Transverse colon (tissue), 4 donors: Measurements from ENCODE around the gene GPR39. TPM values are rescaled to one million over a fixed set of nuclear protein-coding genes. Genes with fewer than 3 reads are reported as not detected.

Experiments
- DNase-seq: peaks from one replicate; pipeline ENCODE4 v3.0.0-alpha.2; 2019
- H3K27ac ChIP-seq, 4 donors: fragments of 200-600 bp; sonication (generic); 2 replicates each; pipeline ENCODE4 v1.5.1; 2016 to 2018; ENCODE audit warnings: inconsistent platforms in 4 of 4
- H3K27me3 ChIP-seq: fragments of 200-600 bp; sonication (generic); 2 replicates; pipeline ENCODE4 v1.5.1; 2017; ENCODE audit warnings: inconsistent platforms
- H3K36me3 ChIP-seq, 4 donors: fragments of 200-600 bp; sonication (generic); 2 replicates each; pipeline ENCODE4 v1.5.1; 2017 to 2019; ENCODE audit warnings: inconsistent platforms in 4 of 4
- H3K4me1 ChIP-seq, 4 donors: fragments of 200-600 bp; sonication (generic); 2 replicates each; pipeline ENCODE4 v1.5.1; 2017 to 2020; ENCODE audit warnings: inconsistent platforms in 4 of 4
- H3K4me3 ChIP-seq, 4 donors: fragments of 200-600 bp; sonication (generic); 1 replicate in 1 of 4; 2 replicates in 3 of 4; pipeline versions ENCODE4 v1.5.1 to v1.6.1; 2017 to 2019; ENCODE audit warnings: inconsistent platforms in 4 of 4
- H3K9me3 ChIP-seq, 2 donors: fragments of 200-600 bp; sonication (generic); 2 replicates each; pipeline ENCODE4 v1.5.1; 2017 to 2019; ENCODE audit warnings: inconsistent platforms in 2 of 2
- CTCF ChIP-seq, 5 experiments: fragments of 200-600 bp in 3 of 5; fragments of 450-650 bp in 2 of 5; sonication (generic) in 3 of 5; IDR thresholded peaks; 1 replicate in 2 of 5; 2 replicates in 3 of 5; pipeline ENCODE4 v1.5.1; 2016 to 2017; ENCODE audit warnings: antibody characterized with exemption in 5 of 5, inconsistent platforms in 3 of 5, mild to moderate bottlenecking in 2 of 5, moderate library complexity in 1 of 5
- EP300 ChIP-seq: sonication (generic); formaldehyde crosslinking; IDR thresholded peaks from one replicate; pipeline ENCODE4 v1.6.1; 2017; ENCODE audit warnings: antibody characterized with exemption, low read depth
- POLR2A ChIP-seq: fragments of 450-650 bp; IDR thresholded peaks from one replicate; pipeline ENCODE4 v1.6.1; 2016; ENCODE audit warnings: antibody characterized with exemption, mild to moderate bottlenecking, moderate library complexity
- POLR2AphosphoS5 ChIP-seq, 3 donors: sonication (generic); formaldehyde crosslinking; IDR thresholded peaks; one replicate each; pipeline ENCODE4 v1.6.1; 2016; ENCODE audit warnings: antibody characterized with exemption in 3 of 3
- whole genome bisulfite sequencing, 2 donors: methylation state at CpG; one replicate each; pipeline ENCODE4 v1.1.5; 2018; ENCODE audit warnings: low coverage in 1 of 2; 5-methylcytosine and 5-hydroxymethylcytosine counted together
- in situ Hi-C, 4 donors: fragments of 200-750 bp; cut with MboI; loops; one replicate each; pipeline versions ENCODE4 v1.15.0 to v1.15.1; 2017; ENCODE audit warnings: low sequenced_read_pairs in 3 of 4, low pct_ligation_motif_present in 1 of 4, low pct_unique_long_range_greater_than_20kb in 1 of 4
- intact Hi-C: fragments of 100-400 bp; cut with DNase I; formaldehyde crosslinking; loops from one replicate; pipeline ENCODE4 v1.15.1; 2023; ENCODE audit warnings: low total_unique reads
- total RNA-seq, 4 donors: library from RNA; depleted of rRNA; stranded (reverse); fragments of >200 nt; gene quantifications; one replicate each; pipeline ENCODE4 v1.1.0, GENCODE V29; 2016

The GPR39 gene
- total RNA-seq, 4 donors from 2014 or later: 26.3 to 85.3 (median 39.6) TPM

- DNase-seq: no peak
- 93 to 100% methylated on average over 1 to 2 of the region's 2 CpGs for WGBS, 2 donors
- in situ Hi-C loops: no loop called here
- TF ChIP-seq POLR2A (no peak), POLR2AphosphoS5 (IDR thresholded peaks at IDR 0.05) (no peak), EP300 (no peak), CTCF (IDR thresholded peaks at IDR 0.05) (no peak)
- Histone ChIP-seq H3K27ac (no peak overlapping the region), H3K4me3 (no peak overlapping the region), H3K36me3 (no peaks in the 10 kb centered on the region), H3K27me3 (no peaks in the 10 kb centered on the region), H3K9me3 (no peaks in the 10 kb centered on the region), H3K4me1 (no peaks in the 10 kb centered on the region)
- intact Hi-C loops: no loop called here
Observed at GRCh38 chr2:132564065-132564464, 147.5 kb downstream of the GPR39 start.

- in situ Hi-C loops: no loop called here
- Histone ChIP-seq H3K36me3 (no peaks in the 10 kb centered on the region), H3K4me3 (no peak overlapping the region), H3K27ac (no peak overlapping the region), H3K4me1 (no peaks in the 10 kb centered on the region), H3K9me3 (no peaks in the 10 kb centered on the region), H3K27me3 (no peaks in the 10 kb centered on the region)
- 92 to 93% methylated on average over 3 to 6 of the region's 6 CpGs for WGBS, 2 donors
- DNase-seq: no peak
- intact Hi-C loops: no loop called here
- no peak for TF ChIP-seq POLR2AphosphoS5 (IDR thresholded peaks at IDR 0.05)
- no peak for TF ChIP-seq POLR2A
- no peak for TF ChIP-seq CTCF (IDR thresholded peaks at IDR 0.05)
- TF ChIP-seq EP300: no peak
Observed at GRCh38 chr2:132566379-132566778, 149.8 kb downstream of the GPR39 start.

- no peak for DNase-seq
- 89 to 90% methylated on average over 5 of the region's 5 CpGs for WGBS, 2 donors
- Histone ChIP-seq H3K27ac (no peak overlapping the region), H3K36me3 (no peaks in the 10 kb centered on the region), H3K4me3 (no peak overlapping the region), H3K4me1 (no peaks in the 10 kb centered on the region), H3K9me3 (no peaks in the 10 kb centered on the region), H3K27me3 (no peaks in the 10 kb centered on the region)
- no peak for TF ChIP-seq EP300
- TF ChIP-seq CTCF (IDR thresholded peaks at IDR 0.05): no peak
- TF ChIP-seq POLR2A: no peak
- no peak for TF ChIP-seq POLR2AphosphoS5 (IDR thresholded peaks at IDR 0.05)
- in situ Hi-C loops: no loop called here
- intact Hi-C loops: no loop called here
Observed at GRCh38 chr2:132567682-132568081, 151.1 kb downstream of the GPR39 start.

- 88 to 100% methylated on average over 2 to 3 of the region's 3 CpGs for WGBS, 2 donors
- H3K4me3 ChIP-seq: no peak overlapping the region
- H3K27ac ChIP-seq: no peak overlapping the region
- DNase-seq: no peak
- H3K9me3 ChIP-seq: no peaks in the 10 kb centered on the region
- intact Hi-C loops: no loop called here
- no peaks in the 10 kb centered on the region for H3K4me1 ChIP-seq
- no peaks in the 10 kb centered on the region for H3K36me3 ChIP-seq
- H3K27me3 ChIP-seq: no peaks in the 10 kb centered on the region
- TF ChIP-seq CTCF (IDR thresholded peaks at IDR 0.05) (no peak), POLR2AphosphoS5 (IDR thresholded peaks at IDR 0.05) (no peak), EP300 (no peak), POLR2A (no peak)
- in situ Hi-C loops: no loop called here
Observed at GRCh38 chr2:132568656-132569055, 152.1 kb downstream of the GPR39 start.
